NCI-H146 treated with DMSO at 0.1 percent for 48 hours (cell line): ENCODE measurements around the gene TPCN2.

Experiments used
- DNase-seq: peaks from one replicate; lab custom pipeline; 2025; ENCODE audit not compliant: unreplicated experiment; lab: John Stamatoyannopoulos, UW

The TPCN2 gene

GRCh38 chr11:69010361-69010891 is 38.3 kb upstream of the TPCN2 start:
- DNase-seq, result no peak

DNA sequence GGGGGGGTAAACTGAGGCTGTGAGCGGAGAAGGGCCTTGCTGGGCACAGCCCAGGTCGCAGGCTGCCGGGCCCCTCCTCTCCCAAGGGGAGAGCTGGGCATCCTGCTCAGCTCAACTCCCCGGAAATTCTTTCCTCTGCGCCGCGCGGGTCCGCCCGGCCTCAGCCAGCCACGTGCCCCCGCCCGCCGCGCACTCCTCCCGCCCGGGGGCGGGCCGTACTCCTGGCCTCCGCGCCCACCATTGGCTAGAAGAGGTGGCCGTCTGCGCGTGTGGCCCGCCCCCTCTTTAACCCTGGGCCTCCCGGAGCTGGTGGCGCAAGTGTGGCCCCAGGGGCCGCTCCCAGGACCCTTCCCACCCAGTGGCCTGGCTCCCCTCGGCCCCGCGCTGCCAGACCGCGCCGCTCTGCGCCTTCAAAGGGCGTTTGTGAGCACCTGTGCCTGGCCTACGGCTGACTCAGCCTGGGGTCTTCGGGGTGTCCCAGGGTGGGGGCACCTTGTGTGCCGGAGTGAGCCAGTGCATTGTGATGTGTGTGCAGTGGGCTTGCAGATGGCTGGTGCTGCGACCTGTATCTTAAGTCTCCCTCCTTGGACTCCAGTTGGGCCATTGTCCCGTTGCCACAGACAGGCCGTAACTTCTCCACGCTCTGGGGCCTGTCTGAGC is 37.6 kb upstream of the TPCN2 start:
- DNase-seq, result peak; percentile 5

- no peak for DNase-seq
Measured at GRCh38 chr11:69011624-69012091, 37.1 kb upstream of the TPCN2 start.

GRCh38 chr11:69012092-69013008 is 36.4 kb upstream of the TPCN2 start:
- no peak for DNase-seq

- no peak for DNase-seq
Measured at GRCh38 chr11:69013009-69013951, 35.5 kb upstream of the TPCN2 start, which contains the start of gene MRGPRF. TSS of gene MRGPRF (minus strand) at chr11:69013246. CDS start at chr11:69009901, 3,345 bp downstream.

DNA sequence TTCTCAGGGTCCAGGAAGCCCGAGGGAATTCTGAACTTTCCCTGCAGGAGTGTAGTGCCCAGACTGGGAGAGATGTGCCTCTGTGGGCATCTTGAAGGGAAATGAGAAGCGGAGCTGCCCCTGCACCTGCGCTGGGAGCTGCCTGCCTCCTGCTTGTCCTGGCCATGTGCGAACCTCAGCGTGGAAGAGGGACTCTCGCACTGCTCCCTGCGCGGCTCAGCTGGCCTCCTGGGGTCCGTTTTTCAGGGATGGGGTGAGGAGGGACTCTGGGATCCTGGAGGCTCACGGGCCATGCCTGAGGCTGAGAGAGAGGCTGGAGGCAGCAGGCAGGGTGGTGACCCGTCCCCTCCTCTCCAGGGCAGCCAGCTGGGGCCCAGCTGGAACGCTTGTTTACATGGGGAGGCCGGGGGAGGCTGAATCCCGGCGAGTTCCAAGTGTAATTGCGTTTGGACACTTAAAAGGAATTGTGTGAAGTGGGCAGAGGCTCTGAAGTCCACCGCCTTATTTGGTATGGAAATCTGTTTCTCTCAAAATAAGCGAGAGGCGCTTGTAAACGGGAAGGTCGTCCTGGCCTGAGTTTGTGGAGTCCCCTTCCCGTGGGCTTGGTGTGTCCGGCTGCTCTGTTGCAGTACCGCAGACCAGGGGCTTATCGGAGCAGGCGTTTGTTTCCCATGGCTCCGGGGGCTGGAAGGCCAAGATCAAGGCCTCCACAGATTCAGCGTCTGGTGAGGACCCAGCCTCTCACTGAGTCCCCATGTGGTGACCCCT is 34.5 kb upstream of the TPCN2 start:
- DNase-seq, result peak; percentile 30

DNA sequence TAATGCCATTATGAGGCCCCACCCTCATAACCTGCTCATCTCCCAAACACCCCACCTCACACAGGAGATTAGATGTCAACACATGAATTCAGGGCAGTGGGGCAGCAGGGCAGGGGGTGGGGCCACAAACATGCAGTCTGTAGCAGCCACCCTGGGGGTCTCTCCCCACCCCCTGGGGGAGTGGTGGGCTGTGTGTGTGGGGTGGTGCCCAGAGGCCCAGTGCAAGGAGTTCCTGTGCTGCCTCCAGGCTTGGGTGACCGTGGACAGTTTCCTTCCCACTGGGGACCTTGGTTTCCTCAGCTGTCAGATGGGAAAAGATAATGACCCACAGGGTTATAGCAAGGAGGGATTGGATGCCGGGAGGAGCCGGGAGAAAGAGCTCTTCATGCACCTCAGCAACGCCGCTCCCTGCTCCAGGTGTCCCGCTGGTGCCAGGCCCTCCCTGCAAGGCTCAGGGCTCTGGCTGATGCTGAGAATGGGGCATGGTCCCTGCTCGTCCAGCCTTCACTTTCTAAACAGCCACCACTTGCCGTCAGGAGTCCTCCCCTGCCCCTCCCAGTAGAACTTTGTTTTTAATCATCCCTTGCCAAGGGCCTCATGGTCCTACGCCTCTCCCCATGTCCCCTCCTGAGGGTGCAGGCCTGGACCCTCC is 33.7 kb upstream of the TPCN2 start:
- no peak for DNase-seq

GRCh38 chr11:69017951-69018350 is 30.8 kb upstream of the TPCN2 start:
- DNase-seq, result no peak

DNA sequence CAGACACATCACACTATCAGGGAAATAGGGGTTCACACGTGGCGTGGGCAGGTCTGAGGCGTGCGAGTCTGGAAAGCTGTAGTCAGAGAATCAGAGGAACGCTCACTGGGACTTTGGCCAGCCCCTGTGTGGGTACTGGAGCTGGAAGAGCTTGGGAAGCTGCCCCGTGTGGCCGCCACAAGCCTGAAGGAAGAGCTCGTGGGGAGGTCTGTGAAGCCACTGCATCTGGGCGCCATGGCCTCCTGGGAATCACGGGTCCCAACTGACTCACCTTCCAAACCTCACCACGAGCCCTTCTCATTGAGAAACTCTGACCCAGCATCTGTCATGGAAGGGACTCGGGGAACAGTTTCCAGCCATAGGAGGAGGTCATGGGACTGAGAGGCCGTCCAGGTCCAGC is 29.8 kb upstream of the TPCN2 start:
- no peak for DNase-seq

- no peak for DNase-seq
Measured at GRCh38 chr11:69022260-69022659, 26.5 kb upstream of the TPCN2 start.

DNA sequence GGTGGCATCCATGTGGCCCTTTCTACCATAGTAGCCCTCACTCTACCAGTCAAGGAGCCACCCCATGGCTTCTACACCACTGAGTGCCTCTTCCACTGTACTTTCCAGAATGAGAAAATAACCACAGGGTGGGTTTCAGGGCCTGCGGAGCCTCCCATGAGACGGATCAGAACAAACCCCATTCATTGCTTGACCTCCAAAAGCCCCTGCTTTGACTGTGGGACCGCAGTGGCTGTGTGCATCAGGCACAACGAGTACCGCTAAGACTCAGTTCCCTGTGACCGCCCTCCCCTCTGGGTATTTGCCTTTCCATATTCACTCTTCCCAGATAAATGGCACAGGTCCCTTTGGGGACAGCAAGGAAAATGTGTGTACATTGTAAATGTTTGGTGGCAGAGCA is 24.2 kb upstream of the TPCN2 start:
- no peak for DNase-seq

GRCh38 chr11:69027704-69028372 is 20.9 kb upstream of the TPCN2 start:
- DNase-seq, result no peak

DNA sequence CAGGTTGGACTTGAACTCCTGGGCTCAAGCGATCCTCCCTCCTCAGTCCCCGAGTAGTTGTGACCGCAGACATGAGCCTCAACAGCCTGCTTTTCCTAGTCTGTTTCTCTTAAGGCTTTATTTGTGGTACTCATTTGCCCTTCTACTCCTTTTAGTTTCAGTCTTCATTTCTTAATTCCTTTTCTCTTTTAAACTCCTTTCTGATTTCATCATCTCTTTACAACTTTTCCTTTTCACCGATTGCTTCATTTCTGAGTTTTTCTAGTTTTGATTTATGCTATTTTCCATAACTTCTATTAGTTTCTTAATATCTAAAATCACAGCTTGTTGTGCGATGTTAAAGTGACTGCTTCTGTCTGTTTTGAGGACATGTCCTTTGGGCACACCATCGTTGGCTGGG is 18.4 kb upstream of the TPCN2 start:
- DNase-seq, result no peak

DNA sequence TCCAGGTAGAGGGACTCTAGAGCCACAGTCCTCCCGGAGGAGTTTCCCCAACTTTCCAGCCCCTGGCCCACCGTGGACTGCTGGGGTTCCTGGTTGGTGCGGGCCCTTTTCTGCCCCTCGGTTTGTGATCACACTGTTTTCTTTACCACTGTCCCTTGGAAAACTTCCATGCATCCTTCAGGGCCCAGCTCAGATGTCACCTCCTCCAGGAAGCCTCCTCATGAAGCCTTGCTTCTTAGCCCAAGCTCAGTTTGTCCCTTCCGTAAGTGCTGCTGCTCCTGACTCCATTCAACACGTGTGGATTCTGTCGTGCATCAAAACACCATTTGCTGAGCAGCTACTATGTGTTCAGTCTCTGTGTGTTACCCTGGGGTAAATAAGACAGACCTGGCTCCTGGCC is 15.9 kb upstream of the TPCN2 start:
- DNase-seq, result no peak

DNA sequence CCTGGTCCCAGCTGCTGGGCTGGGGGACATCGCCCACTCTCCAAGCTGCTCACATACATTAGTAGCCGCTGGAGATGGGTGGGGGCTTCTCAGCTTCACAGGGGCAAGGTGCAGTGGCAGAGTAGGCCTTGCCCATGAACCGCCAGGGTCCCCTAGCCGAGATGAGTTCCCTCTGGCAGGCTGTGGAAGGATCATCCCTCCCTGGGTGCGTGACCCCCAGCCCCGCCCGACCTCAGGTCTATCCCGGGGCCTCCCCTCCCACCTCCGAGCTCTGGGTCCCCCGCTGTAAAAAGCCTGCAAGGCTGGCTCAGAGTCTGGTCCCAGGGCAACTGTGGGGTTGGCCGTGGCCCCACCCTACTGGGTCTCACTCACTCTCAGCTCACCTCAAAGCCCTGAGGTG is 15.3 kb upstream of the TPCN2 start:
- no peak for DNase-seq

GRCh38 chr11:69034123-69034867 is 14.4 kb upstream of the TPCN2 start:
- DNase-seq, result no peak

GRCh38 chr11:69035150-69035945 is 13.4 kb upstream of the TPCN2 start:
- no peak for DNase-seq

GRCh38 chr11:69035946-69036340 is 12.8 kb upstream of the TPCN2 start:
- no peak for DNase-seq
